Ishikawa (cell line): ENCODE results near the gene PTPN1.

ENCODE experiments used
- RAD21 ChIP-seq: IDR thresholded peaks from 2 replicates; pipeline ENCODE4 v1.6.1; 2012; ENCODE audit warnings: low read depth
- TAF1 ChIP-seq: IDR thresholded peaks from 2 replicates; pipeline ENCODE4 v1.6.1; 2012; ENCODE audit warnings: low read depth, mild to moderate bottlenecking

GRCh38 chr20:50470264-50470858 lies 39.8 kb upstream of the PTPN1 start:
- TF ChIP-seq TAF1 (no peak), RAD21 (no peak)
